ELF-1 (cell line): ENCODE measurements around the gene PAK1.
A peak's percentile ranks its signal among the peaks of the same experiment; 100 is the strongest.

Source experiments
- DNase-seq: peaks from one replicate; pipeline ENCODE4 v3.0.0-alpha.2; 2016; ENCODE audit warnings: low read depth, low spot score

PAK1 gene

GRCh38 chr11:77474684-77475060 lies 778 bp upstream of the PAK1 start:
- DNase-seq: no peak

DNA sequence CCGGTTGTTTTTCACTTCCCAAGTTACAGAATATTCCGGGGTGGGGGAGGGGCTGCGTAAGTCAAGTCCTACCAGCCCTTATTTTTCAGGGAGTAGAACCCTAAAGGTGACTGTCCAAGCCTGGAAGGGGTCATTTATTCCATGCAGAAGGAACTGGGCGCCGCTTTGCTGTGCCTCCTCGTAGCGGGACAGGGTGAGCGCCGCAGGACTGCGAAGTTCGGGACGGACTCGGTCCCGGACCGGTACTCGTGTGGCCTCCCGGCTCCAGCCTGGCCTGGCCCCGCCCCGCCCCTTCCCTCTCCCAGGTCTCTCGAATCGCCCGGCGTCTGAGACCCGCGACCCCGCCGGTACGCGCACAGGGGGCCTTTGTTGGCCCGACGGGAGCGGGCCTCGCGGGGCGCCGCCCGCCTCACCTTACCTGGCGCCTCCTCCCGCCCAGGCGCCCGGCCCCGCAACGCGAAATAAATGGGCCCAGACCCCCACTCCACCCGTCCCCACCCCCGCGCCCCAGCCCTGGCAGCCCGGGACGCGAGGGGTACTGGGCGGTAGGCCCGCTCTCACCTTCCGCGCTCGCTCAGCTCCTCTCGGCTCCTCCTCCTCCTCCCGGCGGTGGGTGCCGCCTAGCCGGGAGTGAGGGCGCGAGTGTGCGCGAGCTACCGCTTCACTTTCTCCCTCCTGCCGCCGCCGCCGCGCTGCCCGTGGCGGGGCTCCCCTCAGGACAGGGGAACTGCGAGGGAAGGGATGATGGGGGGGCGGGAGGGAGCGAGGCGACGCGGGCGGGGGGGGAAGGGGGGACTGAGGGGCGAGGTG lies 698 bp downstream of the PAK1 start:
- peak; percentile 74 for DNase-seq

GRCh38 chr11:77471558-77472193 lies 2.2 kb downstream of the PAK1 start:
- peak; percentile 62 for DNase-seq

- no peak for DNase-seq
Observed at GRCh38 chr11:77470971-77471370, 2.9 kb downstream of the PAK1 start.

GRCh38 chr11:77470504-77470903 lies 3.4 kb downstream of the PAK1 start:
- DNase-seq: no peak

DNA sequence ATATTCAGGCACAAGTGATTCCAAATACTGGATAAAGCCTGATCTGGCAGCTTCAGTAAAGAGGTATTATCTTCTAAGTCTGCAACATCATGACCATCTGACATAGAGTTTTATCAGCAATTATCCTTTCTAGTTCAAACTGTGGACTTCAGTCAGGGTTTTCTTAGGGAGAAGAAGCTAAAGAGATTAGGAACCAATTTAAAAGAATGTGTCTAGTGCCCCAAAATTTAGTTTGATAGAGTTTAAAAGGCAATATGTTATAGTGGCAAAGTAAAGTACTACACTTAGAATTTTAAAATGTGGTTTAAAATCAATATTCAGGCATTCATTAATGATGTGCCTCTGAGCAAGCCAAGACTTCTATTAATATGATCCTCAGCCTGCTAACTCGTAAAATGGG lies 5.4 kb downstream of the PAK1 start:
- DNase-seq: no peak

GRCh38 chr11:77467993-77468392 lies 5.9 kb downstream of the PAK1 start:
- DNase-seq: no peak

DNA sequence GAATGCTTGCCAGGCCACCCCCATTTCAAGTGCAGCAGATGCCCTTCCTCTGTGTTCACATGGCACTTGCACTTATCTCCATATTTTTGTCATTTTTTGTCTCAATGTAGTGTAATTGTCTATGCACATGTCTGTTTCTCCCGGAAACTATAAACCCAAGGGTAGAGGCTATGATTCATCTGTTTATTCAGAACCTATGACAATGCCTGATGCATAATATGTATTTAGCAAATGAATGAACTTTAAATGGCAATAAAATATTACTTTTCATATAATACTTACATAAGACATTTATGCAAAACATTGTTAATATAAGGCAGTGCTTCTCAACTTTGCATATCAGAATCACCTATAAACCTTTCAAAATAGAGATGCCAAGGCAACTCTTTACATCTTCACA lies 6.7 kb downstream of the PAK1 start:
- DNase-seq: no peak

DNA sequence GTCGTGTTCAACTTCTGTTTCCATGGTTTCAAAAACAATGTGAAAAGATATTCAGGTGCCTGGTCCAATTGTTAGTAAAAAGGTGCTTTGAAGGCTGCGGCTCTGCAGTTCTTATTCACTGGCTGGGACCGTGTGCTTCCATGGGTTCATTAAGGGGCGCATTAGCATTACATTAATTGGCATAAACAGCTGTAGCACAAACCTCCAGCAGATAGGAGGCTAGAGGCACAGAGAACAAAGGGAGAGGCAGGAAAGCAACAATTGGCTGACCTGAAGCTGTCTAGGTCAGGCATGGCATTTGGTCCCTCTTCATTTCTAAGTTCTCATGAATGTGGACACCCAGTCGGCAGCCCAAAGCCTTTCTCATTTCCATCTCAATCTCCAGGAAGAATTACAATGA lies 16.6 kb downstream of the PAK1 start:
- peak; percentile 44 for DNase-seq

GRCh38 chr11:77455740-77456139 lies 18.2 kb downstream of the PAK1 start:
- DNase-seq: no peak

DNA sequence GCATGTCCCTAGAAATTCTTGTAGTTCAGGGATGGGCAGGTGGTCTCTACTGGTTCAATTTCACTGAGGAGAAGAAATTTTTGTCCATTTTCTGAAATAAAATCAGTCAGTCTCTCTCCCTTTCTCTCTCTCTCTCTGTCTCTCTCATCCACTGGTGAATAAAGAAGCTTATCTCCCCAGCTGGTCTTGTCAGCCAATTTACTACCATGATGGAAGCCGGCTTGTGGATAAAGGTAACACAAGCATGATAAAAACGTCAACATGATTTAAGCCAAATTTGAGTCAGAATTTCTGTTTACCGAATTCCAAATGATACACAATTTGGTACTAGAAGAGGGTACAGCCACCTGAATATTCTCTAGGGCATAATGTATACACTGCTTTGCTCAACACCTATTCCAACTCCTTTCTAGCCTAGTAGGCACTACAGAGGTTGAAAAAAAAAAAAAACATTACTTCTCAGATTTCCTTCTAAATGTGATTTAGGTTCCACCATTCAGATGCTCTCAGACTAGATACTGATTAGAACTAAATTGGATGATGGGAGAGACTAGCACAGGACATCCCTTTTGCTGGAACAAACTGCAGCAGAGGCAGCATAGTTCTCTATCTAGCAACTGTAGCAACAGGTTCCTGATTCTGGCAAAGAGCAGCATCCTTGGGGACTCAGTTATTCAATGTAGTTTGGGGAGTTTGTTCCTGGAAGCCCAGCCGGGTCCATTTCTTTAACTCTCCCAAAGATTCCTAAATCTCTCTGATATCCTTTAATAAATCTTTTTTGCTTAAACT lies 18.8 kb downstream of the PAK1 start:
- no peak for DNase-seq

GRCh38 chr11:77450227-77450626 lies 23.7 kb downstream of the PAK1 start:
- no peak for DNase-seq

DNA sequence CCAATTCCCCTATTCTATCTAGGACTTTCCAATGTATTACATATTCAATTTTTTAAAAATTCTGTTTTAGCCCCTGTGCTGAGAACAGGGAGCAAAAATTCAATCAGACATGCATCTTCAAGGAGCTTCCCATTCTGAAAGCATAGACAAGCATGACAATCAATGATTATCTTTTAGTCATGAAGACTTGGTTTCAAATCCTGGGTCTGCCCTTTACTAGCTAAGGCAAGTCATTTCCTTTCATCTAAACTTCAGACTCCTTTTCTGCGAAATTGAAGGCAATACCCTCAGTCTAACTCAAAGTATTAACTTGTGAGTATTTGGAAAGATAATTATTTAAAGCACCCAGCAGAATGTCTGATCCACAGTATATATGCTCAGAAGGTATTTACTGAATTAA lies 24.1 kb downstream of the PAK1 start:
- DNase-seq: no peak

- DNase-seq: peak; percentile 44
Observed at GRCh38 chr11:77449060-77449521, 24.8 kb downstream of the PAK1 start.

- DNase-seq: no peak
Observed at GRCh38 chr11:77448269-77448668, 25.6 kb downstream of the PAK1 start.

DNA sequence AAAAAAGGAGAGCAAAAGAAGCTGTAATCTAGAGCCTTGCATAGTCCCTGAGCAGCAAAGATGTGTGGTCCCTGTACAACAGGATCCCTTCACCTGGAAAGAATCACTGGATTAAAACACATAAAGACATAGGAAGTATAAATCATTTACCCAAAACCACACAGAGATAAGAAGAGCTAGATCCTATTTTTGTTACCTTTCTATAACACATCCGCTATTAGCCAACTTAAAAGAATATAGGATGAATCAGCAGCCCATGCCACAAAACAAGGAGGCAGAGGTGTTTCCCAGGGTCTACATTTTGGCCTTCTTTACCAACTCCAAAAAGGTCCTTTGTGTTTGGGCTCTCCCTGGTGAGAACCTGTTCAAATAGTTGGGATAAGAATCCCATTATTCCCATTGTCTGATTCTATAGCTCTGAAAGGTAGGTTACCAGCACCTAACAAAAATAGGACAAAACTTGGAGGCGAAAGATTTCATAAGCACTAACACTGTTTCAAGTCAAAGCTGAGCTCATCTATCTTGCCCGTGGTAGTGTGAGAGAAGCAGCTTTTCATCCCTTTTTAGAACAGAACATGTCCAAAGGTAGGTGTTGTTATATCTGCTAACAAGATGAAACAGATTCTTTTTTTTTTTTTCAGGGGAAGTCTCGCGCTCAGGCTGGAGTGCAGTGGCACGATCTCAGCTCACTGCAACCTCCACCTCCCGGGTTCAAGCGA lies 26.8 kb downstream of the PAK1 start:
- DNase-seq: no peak

GRCh38 chr11:77444261-77444660 lies 29.6 kb downstream of the PAK1 start:
- DNase-seq: no peak

DNA sequence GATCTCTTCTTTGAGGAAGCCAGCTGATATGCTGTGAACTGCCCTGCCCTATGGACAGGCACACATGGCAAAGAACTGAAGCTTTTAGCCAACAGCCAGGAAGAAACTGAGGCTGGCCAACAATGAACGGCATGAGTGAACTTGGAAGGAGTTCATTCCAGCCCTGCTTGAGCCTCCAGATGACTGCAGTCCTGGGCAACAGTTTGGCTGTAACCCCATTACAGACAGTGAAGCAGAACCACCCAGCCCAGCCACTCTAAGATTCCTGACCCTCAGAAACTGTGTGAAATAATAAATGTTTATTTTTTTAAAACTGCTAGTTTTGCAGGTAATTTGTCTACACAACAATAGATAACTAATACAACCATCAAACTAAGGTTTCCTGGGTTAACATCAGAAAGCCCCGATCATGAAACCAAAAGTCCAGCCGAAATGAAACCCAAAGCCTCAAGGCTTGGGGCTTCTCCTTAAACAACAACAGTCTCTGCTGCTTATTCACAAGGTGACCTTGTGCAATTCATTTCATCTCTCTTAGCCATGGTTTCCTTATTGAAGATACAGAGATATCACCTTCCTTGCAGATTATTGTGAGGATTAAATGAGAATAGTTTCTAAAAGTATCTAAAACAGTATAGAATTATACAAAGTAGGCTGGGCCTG lies 31.4 kb downstream of the PAK1 start:
- no peak for DNase-seq

DNA sequence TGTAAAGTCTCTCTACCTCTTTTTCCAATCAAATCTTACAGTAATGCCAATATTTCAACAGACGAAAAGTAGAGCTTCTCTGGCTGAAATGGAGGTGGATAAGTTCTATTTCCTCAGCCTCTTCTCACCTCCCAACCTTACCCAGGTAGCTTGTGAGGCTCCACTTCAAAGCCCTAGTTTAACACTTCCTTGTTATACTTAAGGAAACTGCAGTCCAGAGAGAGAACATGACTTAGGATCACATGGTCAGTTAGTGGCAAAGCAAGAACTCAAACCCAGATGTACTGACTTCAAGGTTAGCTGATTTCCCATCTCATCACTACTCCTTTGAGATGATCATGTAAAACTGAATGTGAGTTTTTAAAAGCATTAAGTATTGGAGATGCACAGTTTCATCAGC lies 32.5 kb downstream of the PAK1 start:
- DNase-seq: no peak

DNA sequence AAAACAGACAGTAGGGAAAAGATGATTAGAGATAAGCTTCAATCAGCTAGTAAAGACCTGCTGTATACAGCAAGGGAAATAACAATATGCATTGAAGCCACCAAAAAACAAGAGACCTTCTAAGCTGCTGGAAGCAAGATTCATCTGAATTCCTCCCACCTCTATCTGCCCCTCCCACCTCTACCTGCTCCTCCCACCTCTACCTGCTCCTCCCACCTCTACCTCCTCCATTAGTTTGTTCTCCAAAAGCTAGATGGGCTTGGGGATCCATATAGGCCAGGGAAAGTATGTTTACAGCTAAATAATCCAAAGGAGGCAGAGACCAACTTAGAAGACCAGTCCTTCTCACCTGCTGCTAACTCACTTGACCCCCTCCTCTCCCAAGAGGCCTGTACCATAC lies 33.2 kb downstream of the PAK1 start:
- DNase-seq: peak; percentile 14

DNA sequence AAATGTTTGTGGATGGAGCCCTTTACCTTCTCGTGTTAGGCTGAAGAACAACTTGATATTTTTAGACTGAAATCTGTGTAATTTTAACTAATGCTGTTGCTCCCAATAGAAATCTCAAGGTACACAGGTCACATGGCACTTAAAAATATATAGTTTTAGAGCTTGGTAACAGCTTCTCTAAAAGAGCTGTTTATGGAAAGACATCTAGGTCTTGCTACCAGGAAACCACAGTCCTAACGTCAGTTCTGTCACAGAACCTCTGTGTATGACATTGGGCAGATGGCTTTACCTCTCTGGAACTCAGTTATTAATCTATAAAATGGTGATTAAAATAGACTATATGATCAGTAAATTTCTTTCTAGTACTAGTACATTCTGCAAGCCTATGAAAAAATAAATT lies 35.4 kb downstream of the PAK1 start:
- DNase-seq: no peak
